ENCODE data around the gene NMRAL1.

DNA sequence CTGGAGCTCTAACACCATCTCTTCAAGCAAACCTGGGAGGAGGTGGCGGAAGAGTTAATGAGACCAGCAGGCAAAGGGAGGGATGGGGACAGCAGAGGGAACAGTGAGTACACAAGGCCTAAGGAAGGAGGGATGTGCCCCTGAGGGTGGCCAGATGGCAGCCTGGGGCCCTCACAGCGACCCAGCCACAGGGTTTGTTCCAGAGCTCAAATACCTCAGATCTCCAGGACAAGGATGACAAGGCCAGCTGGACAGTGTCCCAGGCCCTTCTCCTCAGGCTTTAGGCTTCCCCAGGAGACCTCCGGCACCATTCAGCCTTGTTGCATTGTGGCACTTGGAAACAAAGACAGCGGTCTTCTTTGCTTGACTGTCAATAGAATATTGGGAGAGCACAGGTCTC lies 49.3 kb upstream of the NMRAL1 start:
- TF ChIP-seq, protein P1, sequence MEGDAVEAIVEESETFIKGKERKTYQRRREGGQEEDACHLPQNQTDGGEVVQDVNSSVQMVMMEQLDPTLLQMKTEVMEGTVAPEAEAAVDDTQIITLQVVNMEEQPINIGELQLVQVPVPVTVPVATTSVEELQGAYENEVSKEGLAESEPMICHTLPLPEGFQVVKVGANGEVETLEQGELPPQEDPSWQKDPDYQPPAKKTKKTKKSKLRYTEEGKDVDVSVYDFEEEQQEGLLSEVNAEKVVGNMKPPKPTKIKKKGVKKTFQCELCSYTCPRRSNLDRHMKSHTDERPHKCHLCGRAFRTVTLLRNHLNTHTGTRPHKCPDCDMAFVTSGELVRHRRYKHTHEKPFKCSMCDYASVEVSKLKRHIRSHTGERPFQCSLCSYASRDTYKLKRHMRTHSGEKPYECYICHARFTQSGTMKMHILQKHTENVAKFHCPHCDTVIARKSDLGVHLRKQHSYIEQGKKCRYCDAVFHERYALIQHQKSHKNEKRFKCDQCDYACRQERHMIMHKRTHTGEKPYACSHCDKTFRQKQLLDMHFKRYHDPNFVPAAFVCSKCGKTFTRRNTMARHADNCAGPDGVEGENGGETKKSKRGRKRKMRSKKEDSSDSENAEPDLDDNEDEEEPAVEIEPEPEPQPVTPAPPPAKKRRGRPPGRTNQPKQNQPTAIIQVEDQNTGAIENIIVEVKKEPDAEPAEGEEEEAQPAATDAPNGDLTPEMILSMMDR (IDR thresholded peaks at IDR 0.05; ENCODE audit: low read depth, low read length), result no peak
- no peak for TF ChIP-seq EZH2phosphoT487 (IDR thresholded peaks at IDR 0.05; ENCODE audit: low read depth)

Data from OCI-LY3 (cell line).